ENCODE results near the gene FOXI3.

Gene FOXI3

GRCh38 chr2:88452565-88452905, at the start of gene FOXI3:
Gene FOXI3 (minus strand): TSS chr2:88452693. CDS start chr2:88452535, 158 bp downstream.
- Histone ChIP-seq H3K4me3 (peak within 1 kb of the TSS in 3 of 7 experiments; percentile 31 to 46 (median 38)), H3K27ac (peak within 1 kb of the TSS in 1 of 21 experiments; percentile 83)

GRCh38 chr2:88500691-88501090, 48.2 kb upstream of the FOXI3 start:
- Histone ChIP-seq H3K4me3 (no peak overlapping the region), H3K27ac (no peak overlapping the region)

GRCh38 chr2:88499204-88499603, 46.7 kb upstream of the FOXI3 start:
- no peak overlapping the region for H3K27ac ChIP-seq
- no peak overlapping the region for H3K4me3 ChIP-seq

- H3K27ac ChIP-seq = no peak overlapping the region
- no peak overlapping the region for H3K4me3 ChIP-seq
These were observed 41.0 kb upstream of the FOXI3 start for GRCh38 chr2:88493481-88493880.

- Histone ChIP-seq H3K4me3 (no peak overlapping the region), H3K27ac (no peak overlapping the region)
These were observed 39.5 kb upstream of the FOXI3 start for GRCh38 chr2:88492002-88492401.

- Histone ChIP-seq H3K4me3 (no peak overlapping the region), H3K27ac (no peak overlapping the region)
These were observed 36.7 kb upstream of the FOXI3 start for GRCh38 chr2:88489181-88489580.

GRCh38 chr2:88483200-88483599, 30.7 kb upstream of the FOXI3 start:
- Histone ChIP-seq H3K4me3 (no peak overlapping the region), H3K27ac (no peak overlapping the region)

GRCh38 chr2:88481691-88482336, 29.3 kb upstream of the FOXI3 start:
- Histone ChIP-seq H3K27ac (no peak overlapping the region), H3K4me3 (no peak overlapping the region)

GRCh38 chr2:88472811-88473210, 20.3 kb upstream of the FOXI3 start:
- Histone ChIP-seq H3K4me3 (no peak overlapping the region), H3K27ac (no peak overlapping the region)

GRCh38 chr2:88471083-88471942, 18.8 kb upstream of the FOXI3 start:
- H3K27ac ChIP-seq = no peak overlapping the region
- no peak overlapping the region for H3K4me3 ChIP-seq

- no peak overlapping the region for H3K4me3 ChIP-seq
- no peak overlapping the region for H3K27ac ChIP-seq
These were observed 17.0 kb upstream of the FOXI3 start for GRCh38 chr2:88469202-88470114.

GRCh38 chr2:88464153-88464552, 11.7 kb upstream of the FOXI3 start:
- no peak overlapping the region for H3K27ac ChIP-seq

GRCh38 chr2:88458633-88459032, 6.1 kb upstream of the FOXI3 start:
- no peak overlapping the region for H3K4me3 ChIP-seq
- H3K27ac ChIP-seq = no peak overlapping the region

More at GRCh38 chr2:88464153-88464552, 11.7 kb upstream of the FOXI3 start:
- no peak overlapping the region for H3K4me3 ChIP-seq

GRCh38 chr2:88452980-88453582, 588 bp upstream of the FOXI3 start:
- peak overlapping the region in 3 of 7 experiments; percentile 31 to 41 (median 38) for H3K4me3 ChIP-seq
- peak overlapping the region in 1 of 21 experiments; percentile 80 for H3K27ac ChIP-seq

- H3K27ac ChIP-seq = peak overlapping the region in 1 of 21 experiments; percentile 83
- H3K4me3 ChIP-seq = peak overlapping the region in 3 of 7 experiments; percentile 31 to 46 (median 38)
These were observed 505 bp downstream of the FOXI3 start for GRCh38 chr2:88451811-88452564.

GRCh38 chr2:88450925-88451810, 1.3 kb downstream of the FOXI3 start:
- Histone ChIP-seq H3K27ac (peak overlapping the region in 1 of 21 experiments; percentile 83), H3K4me3 (peak overlapping the region in 2 of 7 experiments; percentile 33 to 46)

GRCh38 chr2:88450186-88450585, 2.3 kb downstream of the FOXI3 start:
- peak overlapping the region in 1 of 21 experiments; percentile 47 for H3K27ac ChIP-seq
- H3K4me3 ChIP-seq = peak overlapping the region in 2 of 7 experiments; percentile 33 to 46

GRCh38 chr2:88448248-88448647, 4.2 kb downstream of the FOXI3 start:
- peak overlapping the region in 1 of 21 experiments; percentile 30 for H3K27ac ChIP-seq
- peak overlapping the region in 2 of 7 experiments; percentile 33 to 46 for H3K4me3 ChIP-seq
